Astrocyte (in vitro differentiated cells and primary cell): ENCODE results near the gene EVA1B. TPM values are rescaled to one million over a fixed set of nuclear protein-coding genes. Genes with fewer than 3 reads are reported as not detected.

ENCODE experiments used
- DNase-seq: peaks from one replicate; pipeline ENCODE4 v3.0.0-alpha.2; 2010; ENCODE audit warnings: low read depth
- FAIRE-seq: peaks from 2 replicates; lab custom pipeline; 2011; peaks lifted over from hg19 to GRCh38; lab: Jason Lieb, UNC
- H2AFZ ChIP-seq: 2 replicates; pipeline ENCODE4 v1.6.0; 2012; ENCODE audit warnings: low read depth, low read length, inconsistent platforms
- H3K27ac ChIP-seq: 2 replicates; pipeline ENCODE4 v1.5.1; 2011; ENCODE audit warnings: low read depth, low read length, inconsistent platforms
- H3K27me3 ChIP-seq: 2 replicates; pipeline ENCODE4 v1.6.0; 2011; ENCODE audit warnings: low read length, inconsistent platforms; ENCODE audit not compliant: insufficient read depth
- H3K36me3 ChIP-seq: 2 replicates; pipeline ENCODE4 v1.5.1; 2011; ENCODE audit warnings: low read length, inconsistent platforms; ENCODE audit not compliant: insufficient read depth
- H3K4me1 ChIP-seq: 2 replicates; pipeline ENCODE4 v1.5.1; 2011; ENCODE audit warnings: low read length, inconsistent platforms; ENCODE audit not compliant: insufficient read depth
- H3K4me2 ChIP-seq: 2 replicates; pipeline ENCODE4 v1.6.0; 2012; ENCODE audit warnings: low read length, inconsistent platforms
- H3K4me3 ChIP-seq: 2 replicates; pipeline ENCODE4 v1.5.1; 2011; ENCODE audit warnings: low read depth, mild to moderate bottlenecking, low read length, inconsistent platforms; ENCODE audit not compliant: insufficient read depth
- H3K79me2 ChIP-seq: 2 replicates; pipeline ENCODE4 v1.6.0; 2012; ENCODE audit warnings: mild to moderate bottlenecking, low read length, inconsistent platforms; ENCODE audit not compliant: insufficient read depth
- H3K9ac ChIP-seq: 2 replicates; pipeline ENCODE4 v1.6.0; 2012; ENCODE audit warnings: mild to moderate bottlenecking, low read length, inconsistent platforms
- H3K9me3 ChIP-seq: 2 replicates; pipeline ENCODE4 v1.5.1; 2012; ENCODE audit warnings: low read depth, mild to moderate bottlenecking, low read length, inconsistent platforms; ENCODE audit not compliant: insufficient read depth
- H4K20me1 ChIP-seq: 2 replicates; pipeline ENCODE4 v1.6.0; 2012; ENCODE audit warnings: low read length, inconsistent platforms; ENCODE audit not compliant: insufficient read depth
- H3K27ac Mint-ChIP-seq: one replicate; pipeline ENCODE4 v1.8.0; 2021; ENCODE audit warnings: mild to moderate bottlenecking, mixed read lengths; ENCODE audit not compliant: unreplicated experiment
- H3K27me3 Mint-ChIP-seq: one replicate; pipeline ENCODE4 v1.8.0; 2021; ENCODE audit warnings: low read depth, mixed read lengths; ENCODE audit not compliant: unreplicated experiment
- H3K36me3 Mint-ChIP-seq: one replicate; pipeline ENCODE4 v1.8.0; 2021; ENCODE audit warnings: low read depth, mixed read lengths; ENCODE audit not compliant: unreplicated experiment
- H3K4me1 Mint-ChIP-seq: one replicate; pipeline ENCODE4 v1.8.0; 2021; ENCODE audit warnings: low read depth, mixed read lengths; ENCODE audit not compliant: unreplicated experiment
- H3K4me3 Mint-ChIP-seq: one replicate; pipeline ENCODE4 v1.8.0; 2021; ENCODE audit warnings: mild to moderate bottlenecking, moderate library complexity, mixed read lengths; ENCODE audit not compliant: unreplicated experiment
- H3K9me3 Mint-ChIP-seq: one replicate; pipeline ENCODE4 v1.8.0; 2021; ENCODE audit warnings: mild to moderate bottlenecking, mixed read lengths; ENCODE audit not compliant: unreplicated experiment
- CTCF ChIP-seq: IDR thresholded peaks from 2 replicates; pipeline ENCODE4 v1.5.1; 2011; ENCODE audit warnings: low read depth, mild to moderate bottlenecking, inconsistent platforms, low read length, moderate library complexity; ENCODE audit not compliant: insufficient read depth
- EZH2 ChIP-seq: IDR thresholded peaks from 2 replicates; pipeline ENCODE4 v1.6.1; 2012; ENCODE audit warnings: mild to moderate bottlenecking, low read length, inconsistent platforms; ENCODE audit not compliant: insufficient read depth
- total RNA-seq: library from RNA; stranded (reverse); gene quantifications from 2 replicates; pipeline ENCODE4 v1.2.1, GENCODE V29; 2021

The EVA1B gene
- total RNA-seq, 1 donor from 2014 or later: 57.3 TPM

- Mint-ChIP-seq H3K27ac (peak overlapping the region; percentile 20), H3K27me3 (no peaks in the 10 kb centered on the region), H3K4me3 (no peak overlapping the region), H3K4me1 (peaks cover 20% of the 10 kb centered on the region), H3K36me3 (peaks cover 3% of the 10 kb centered on the region), H3K9me3 (no peaks in the 10 kb centered on the region)
- Histone ChIP-seq H3K9me3 (no peaks in the 10 kb centered on the region), H3K4me3 (no peak overlapping the region), H3K9ac (no peak overlapping the region), H2AFZ (no peak overlapping the region), H3K27me3 (no peaks in the 10 kb centered on the region), H4K20me1 (peaks cover 57% of the 10 kb centered on the region), H3K36me3 (peaks cover 25% of the 10 kb centered on the region), H3K27ac (no peak overlapping the region), H3K4me1 (no peaks in the 10 kb centered on the region), H3K4me2 (no peak overlapping the region), H3K79me2 (peaks cover 72% of the 10 kb centered on the region)
- DNase-seq (no peak), FAIRE-seq (no peak)
- TF ChIP-seq CTCF (no peak), EZH2 (no peak)
These were observed 43.6 kb downstream of the EVA1B start for GRCh38 chr1:36279789-36280296.

- peak; percentile 68 for DNase-seq
- Histone ChIP-seq H2AFZ (no peak overlapping the region), H3K79me2 (peaks cover 70% of the 10 kb centered on the region), H3K9ac (no peak overlapping the region), H4K20me1 (peaks cover 52% of the 10 kb centered on the region), H3K4me2 (no peak overlapping the region), H3K27me3 (no peaks in the 10 kb centered on the region), H3K27ac (no peak overlapping the region), H3K36me3 (peaks cover 19% of the 10 kb centered on the region), H3K9me3 (no peaks in the 10 kb centered on the region), H3K4me3 (no peak overlapping the region), H3K4me1 (no peaks in the 10 kb centered on the region)
- peaks cover 3% of the 10 kb centered on the region for H3K36me3 Mint-ChIP-seq
- H3K4me3 Mint-ChIP-seq: no peak overlapping the region
- peaks cover 18% of the 10 kb centered on the region for H3K4me1 Mint-ChIP-seq
- H3K27ac Mint-ChIP-seq: peak overlapping the region; percentile 20
- TF ChIP-seq CTCF (no peak), EZH2 (no peak)
- H3K27me3 Mint-ChIP-seq: no peaks in the 10 kb centered on the region
- H3K9me3 Mint-ChIP-seq: no peaks in the 10 kb centered on the region
- no peak for FAIRE-seq
These were observed 44.2 kb downstream of the EVA1B start for GRCh38 chr1:36279110-36279788.

GRCh38 chr1:36276688-36277087 is 46.8 kb downstream of the EVA1B start:
- DNase-seq (no peak), FAIRE-seq (no peak)
- H3K36me3 Mint-ChIP-seq: peaks cover 9% of the 10 kb centered on the region
- Histone ChIP-seq H3K79me2 (peaks cover 80% of the 10 kb centered on the region), H3K4me2 (no peak overlapping the region), H4K20me1 (peaks cover 54% of the 10 kb centered on the region), H3K36me3 (peaks cover 14% of the 10 kb centered on the region), H3K27me3 (no peaks in the 10 kb centered on the region), H3K9ac (no peak overlapping the region), H3K27ac (no peak overlapping the region), H3K4me1 (no peaks in the 10 kb centered on the region), H3K4me3 (no peak overlapping the region), H2AFZ (no peak overlapping the region), H3K9me3 (no peaks in the 10 kb centered on the region)
- no peak overlapping the region for H3K27ac Mint-ChIP-seq
- peaks cover 17% of the 10 kb centered on the region for H3K4me1 Mint-ChIP-seq
- TF ChIP-seq CTCF (no peak), EZH2 (no peak)
- no peaks in the 10 kb centered on the region for H3K27me3 Mint-ChIP-seq
- H3K9me3 Mint-ChIP-seq: no peaks in the 10 kb centered on the region
- H3K4me3 Mint-ChIP-seq: no peak overlapping the region
